GM19438 (cell line): ENCODE results near the gene MTHFR.

Source experiments
- ATAC-seq: cut with Tn5 transposase; IDR thresholded peaks from one replicate; pipeline ENCODE4 v1.9.1; 2021; ENCODE audit warnings: low read depth; ENCODE audit not compliant: unreplicated experiment

The MTHFR gene

GRCh38 chr1:11761988-11762406, 43.8 kb downstream of the MTHFR start, which contains the start of gene C1orf167:
Gene C1orf167, plus strand, starts transcription at chr1:11762193. Its CDS starts 2,208 bp downstream, at chr1:11764401.
- ATAC-seq, result no peak

GRCh38 chr1:11761285-11761684, 44.5 kb downstream of the MTHFR start:
- no peak for ATAC-seq

- ATAC-seq, result no peak
Observed at GRCh38 chr1:11759791-11760190, 46.0 kb downstream of the MTHFR start.

GRCh38 chr1:11757047-11757446, 48.7 kb downstream of the MTHFR start:
- no peak for ATAC-seq

- ATAC-seq, result no peak
Observed at GRCh38 chr1:11753555-11754208, 52.1 kb downstream of the MTHFR start.

GRCh38 chr1:11752359-11753088, 53.2 kb downstream of the MTHFR start:
- no peak for ATAC-seq

- ATAC-seq, result no peak
Observed at GRCh38 chr1:11751087-11751486, 54.7 kb downstream of the MTHFR start.

- ATAC-seq, result no peak
Observed at GRCh38 chr1:11749996-11750395, 55.8 kb downstream of the MTHFR start.

- no peak for ATAC-seq
Observed at GRCh38 chr1:11749203-11749689, 56.5 kb downstream of the MTHFR start.

- ATAC-seq, result no peak
Observed at GRCh38 chr1:11748294-11749202, 57.2 kb downstream of the MTHFR start.

GRCh38 chr1:11746795-11747487, 58.8 kb downstream of the MTHFR start:
- no peak for ATAC-seq

- no peak for ATAC-seq
Observed at GRCh38 chr1:11746092-11746491, 59.7 kb downstream of the MTHFR start.

- ATAC-seq, result no peak
Observed at GRCh38 chr1:11744287-11744686, 61.5 kb downstream of the MTHFR start.

GRCh38 chr1:11741919-11742558, 63.7 kb downstream of the MTHFR start:
- no peak for ATAC-seq

GRCh38 chr1:11741482-11741881, 64.3 kb downstream of the MTHFR start:
- ATAC-seq, result no peak

- ATAC-seq, result no peak
Observed at GRCh38 chr1:11740258-11741192, 65.2 kb downstream of the MTHFR start.

GRCh38 chr1:11738783-11739182, 67.0 kb downstream of the MTHFR start:
- no peak for ATAC-seq

- no peak for ATAC-seq
Observed at GRCh38 chr1:11738096-11738495, 67.7 kb downstream of the MTHFR start.
